NT2/D1 (cell line): ENCODE measurements around the gene ZNF837.

Experiments used
- SUZ12 ChIP-seq: IDR thresholded peaks from 2 replicates; pipeline ENCODE4 v1.6.1; 2011; ENCODE audit not compliant: insufficient read length, insufficient read depth; ENCODE audit errors: extremely low read depth
- YY1 ChIP-seq: IDR thresholded peaks from 2 replicates; pipeline ENCODE4 v1.6.1; 2011; ENCODE audit not compliant: insufficient read length, insufficient read depth

GRCh38 chr19:58429745-58430144, 48.9 kb upstream of the ZNF837 start:
- TF ChIP-seq YY1: no peak
- no peak for TF ChIP-seq SUZ12
